ENCODE data around the gene LEFTY1. TPM values are rescaled to one million over a fixed set of nuclear protein-coding genes. Genes with fewer than 3 reads are reported as not detected.
"Not testable (repeated sequence)": the region's sequence is repeated elsewhere in the genome, so short reads cannot be mapped to it uniquely, and the experiment has no call there.

The LEFTY1 gene
- total and polyA plus RNA-seq, 4 donors: 0.25 to 0.63 (median 0.45) TPM

DNA sequence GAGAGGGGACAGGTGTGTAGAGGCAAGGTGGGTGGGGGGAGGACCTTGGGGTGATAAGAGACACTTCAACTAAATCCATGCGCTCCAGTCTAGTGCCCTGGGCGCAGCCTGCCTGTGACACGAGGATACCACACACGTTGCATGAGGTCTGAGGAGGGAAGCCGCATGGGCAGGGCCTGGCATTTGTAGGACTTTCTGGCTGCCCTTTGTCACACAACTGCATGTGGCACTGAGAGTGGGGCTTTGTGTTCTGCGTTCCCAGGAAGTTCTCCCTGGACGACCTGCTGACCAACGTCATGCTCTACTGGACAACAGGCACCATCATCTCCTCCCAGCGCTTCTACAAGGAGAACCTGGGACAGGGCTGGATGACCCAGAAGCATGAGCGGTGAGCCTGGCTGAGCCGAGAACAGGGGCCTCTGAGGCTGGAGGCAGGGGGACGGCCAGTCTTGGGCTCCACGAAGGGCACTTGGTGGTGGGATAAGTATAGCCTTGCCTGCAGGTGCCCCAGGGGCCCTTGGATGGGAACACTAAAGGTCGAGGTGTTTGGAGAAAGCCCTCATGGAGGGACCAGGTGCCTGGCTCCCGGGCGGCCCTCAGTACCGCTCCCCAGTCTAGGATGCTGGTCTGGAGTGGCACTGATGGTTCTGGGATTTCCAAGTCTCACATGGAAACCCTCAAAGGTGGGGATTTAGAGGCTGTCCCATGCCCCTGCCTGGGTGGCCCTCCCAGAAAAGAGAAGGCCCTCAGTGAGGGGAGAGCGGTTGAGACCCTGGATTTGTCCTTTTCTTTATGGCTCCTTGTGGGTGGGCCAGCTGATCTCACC is 44.5 kb downstream of the LEFTY1 start:
- Histone ChIP-seq H3K4me1 (ENCODE audit: control insufficient read depth in 1 of 2, insufficient read depth in 2 of 2, low read length in 2 of 2) (no peaks in the 10 kb centered on the region), H3K27ac (ENCODE audit: low read depth in 1 of 2, low read length in 2 of 2) (no peak overlapping the region), H3K36me3 (ENCODE audit: control insufficient read depth in 1 of 2, insufficient read depth in 2 of 2, low read length in 1 of 2) (peaks cover 0 to 2% of the 10 kb centered on the region in 2 donors), H3K4me3 (ENCODE audit: low read length in 2 of 2) (no peak overlapping the region), H3K27me3 (ENCODE audit: control insufficient read depth in 1 of 2, insufficient read depth in 2 of 2, low read length in 1 of 2) (no peaks in the 10 kb centered on the region), H3K9me3 (ENCODE audit: control insufficient read depth, low read length) (no peaks in the 10 kb centered on the region)
- peak; percentile 38 to 60 for DNase-seq
- intact Hi-C loops (cut with DNase I): loop anchor here (2.0 to 5.0 kb wide), 4 partner anchors 37 to 370 kb away; no protein-coding TSS in a partner anchor
- no peak for ATAC-seq (ENCODE audit: low FRiP score)
- 81 to 85% methylated on average over 18 of the region's 18 CpGs for WGBS, 2 donors

DNA sequence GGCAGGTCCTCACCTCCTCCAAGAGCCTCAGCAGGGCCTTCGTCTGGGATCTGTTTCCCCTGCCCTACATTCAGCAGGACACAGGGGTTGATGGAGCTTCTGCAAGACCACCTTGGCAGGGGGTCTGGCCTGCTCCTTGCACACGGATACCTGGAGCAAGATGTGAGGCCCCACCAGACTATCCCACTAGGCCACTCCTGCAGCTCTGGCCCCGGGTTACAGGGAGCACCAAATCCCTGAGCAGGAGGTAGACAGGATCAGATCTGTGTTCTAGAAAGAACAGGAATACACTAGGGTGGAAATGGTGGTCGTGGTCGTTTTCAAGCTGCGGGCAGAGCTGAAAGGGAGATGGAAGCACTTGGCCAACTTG is 45.5 kb downstream of the LEFTY1 start:
- DNase-seq: peak; percentile 36 to 63
- Histone ChIP-seq H3K9me3 (ENCODE audit: control insufficient read depth, low read length) (no peaks in the 10 kb centered on the region), H3K4me3 (ENCODE audit: low read length in 2 of 2) (no peak overlapping the region), H3K4me1 (ENCODE audit: control insufficient read depth in 1 of 2, insufficient read depth in 2 of 2, low read length in 2 of 2) (no peaks in the 10 kb centered on the region), H3K27ac (ENCODE audit: low read depth in 1 of 2, low read length in 2 of 2) (no peak overlapping the region), H3K27me3 (ENCODE audit: control insufficient read depth in 1 of 2, insufficient read depth in 2 of 2, low read length in 1 of 2) (no peaks in the 10 kb centered on the region), H3K36me3 (ENCODE audit: control insufficient read depth in 1 of 2, insufficient read depth in 2 of 2, low read length in 1 of 2) (peaks cover 0 to 2% of the 10 kb centered on the region in 2 donors)
- WGBS, 2 donors: 71 to 73% methylated on average over 6 of the region's 6 CpGs
- intact Hi-C loops (cut with DNase I): loop anchor here (5.0 kb wide), 2 partner anchors 36 to 61 kb away; no protein-coding TSS in a partner anchor
- no peak for ATAC-seq (ENCODE audit: low FRiP score)

DNA sequence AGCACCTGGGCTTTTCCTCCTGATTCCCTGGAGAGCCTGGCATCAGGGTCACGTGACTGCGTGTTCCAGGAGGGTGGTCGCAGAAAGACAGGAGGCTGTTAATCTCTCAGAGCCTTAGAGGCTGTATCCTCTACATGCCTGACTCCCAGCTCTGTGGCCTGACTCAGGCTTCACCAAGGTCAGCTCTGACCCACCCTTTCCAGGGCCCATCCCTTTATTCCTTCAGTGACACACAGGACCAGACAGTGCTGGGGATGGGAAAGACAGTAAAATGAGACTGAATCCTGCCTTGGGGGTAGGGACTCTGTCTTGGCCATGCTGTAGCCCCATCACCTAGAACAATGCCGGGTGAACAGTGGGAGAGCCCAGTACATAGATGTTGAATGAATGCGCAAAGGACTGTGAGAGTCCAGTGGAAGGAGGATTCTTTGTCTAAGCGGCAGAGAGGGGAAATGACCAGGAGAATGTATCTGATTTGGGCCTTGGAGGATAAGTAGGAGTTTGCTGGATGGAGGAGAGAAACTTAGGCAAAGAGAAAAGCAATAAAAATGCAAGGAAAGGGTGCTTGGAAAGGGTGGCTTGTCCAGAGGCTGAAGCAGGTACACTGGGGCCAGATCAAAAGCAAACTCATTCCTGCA is 46.0 kb downstream of the LEFTY1 start:
- no peaks in the 10 kb centered on the region for H3K27me3 ChIP-seq (ENCODE audit: control insufficient read depth in 1 of 2, insufficient read depth in 2 of 2, low read length in 1 of 2)
- 81 to 84% methylated on average over 6 of the region's 6 CpGs for WGBS, 2 donors
- intact Hi-C loops (cut with DNase I): loop anchor here (5.0 kb wide), 2 partner anchors 36 to 61 kb away; no protein-coding TSS in a partner anchor
- H3K4me3 ChIP-seq (ENCODE audit: low read length in 2 of 2): no peak overlapping the region
- ATAC-seq (ENCODE audit: low FRiP score) (no peak), DNase-seq (peak in 1 of 2 donors; percentile 45)
- no peaks in the 10 kb centered on the region for H3K9me3 ChIP-seq (ENCODE audit: control insufficient read depth, low read length)
- H3K27ac ChIP-seq (ENCODE audit: low read depth in 1 of 2, low read length in 2 of 2): no peak overlapping the region
- peaks cover 0 to 2% of the 10 kb centered on the region in 2 donors for H3K36me3 ChIP-seq (ENCODE audit: control insufficient read depth in 1 of 2, insufficient read depth in 2 of 2, low read length in 1 of 2)
- H3K4me1 ChIP-seq (ENCODE audit: control insufficient read depth in 1 of 2, insufficient read depth in 2 of 2, low read length in 2 of 2): no peaks in the 10 kb centered on the region

DNA sequence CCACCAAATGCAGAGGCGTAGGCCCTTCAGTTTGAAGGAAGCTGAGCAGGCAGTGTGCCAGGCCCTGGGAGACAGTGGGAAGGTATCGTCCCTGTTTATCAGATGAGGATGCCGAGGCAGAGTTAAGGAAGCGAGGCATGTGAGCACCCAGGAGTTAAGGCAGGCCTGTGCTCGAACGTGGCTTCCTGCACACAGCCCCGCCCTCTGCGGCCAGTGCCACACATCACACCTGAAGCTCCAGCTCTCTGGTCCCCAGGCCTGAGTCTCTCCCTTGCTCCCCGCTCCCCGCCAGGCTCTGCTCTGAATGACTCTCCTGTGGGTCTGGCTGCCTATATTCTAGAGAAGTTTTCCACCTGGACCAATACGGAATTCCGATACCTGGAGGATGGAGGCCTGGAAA is 46.9 kb downstream of the LEFTY1 start:
- ATAC-seq (ENCODE audit: low FRiP score) (no peak), DNase-seq (no peak)
- WGBS, 2 donors: 80 to 84% methylated on average over 12 of the region's 12 CpGs
- Histone ChIP-seq H3K4me3 (ENCODE audit: low read length in 2 of 2) (no peak overlapping the region), H3K9me3 (ENCODE audit: control insufficient read depth, low read length) (no peaks in the 10 kb centered on the region), H3K27me3 (ENCODE audit: control insufficient read depth in 1 of 2, insufficient read depth in 2 of 2, low read length in 1 of 2) (no peaks in the 10 kb centered on the region), H3K36me3 (ENCODE audit: control insufficient read depth in 1 of 2, insufficient read depth in 2 of 2, low read length in 1 of 2) (peaks cover 0 to 2% of the 10 kb centered on the region in 2 donors), H3K4me1 (ENCODE audit: control insufficient read depth in 1 of 2, insufficient read depth in 2 of 2, low read length in 2 of 2) (no peaks in the 10 kb centered on the region), H3K27ac (ENCODE audit: low read depth in 1 of 2, low read length in 2 of 2) (no peak overlapping the region)
- intact Hi-C loops (cut with DNase I): loop anchor here (5.0 kb wide), 2 partner anchors 35 to 60 kb away; no protein-coding TSS in a partner anchor

DNA sequence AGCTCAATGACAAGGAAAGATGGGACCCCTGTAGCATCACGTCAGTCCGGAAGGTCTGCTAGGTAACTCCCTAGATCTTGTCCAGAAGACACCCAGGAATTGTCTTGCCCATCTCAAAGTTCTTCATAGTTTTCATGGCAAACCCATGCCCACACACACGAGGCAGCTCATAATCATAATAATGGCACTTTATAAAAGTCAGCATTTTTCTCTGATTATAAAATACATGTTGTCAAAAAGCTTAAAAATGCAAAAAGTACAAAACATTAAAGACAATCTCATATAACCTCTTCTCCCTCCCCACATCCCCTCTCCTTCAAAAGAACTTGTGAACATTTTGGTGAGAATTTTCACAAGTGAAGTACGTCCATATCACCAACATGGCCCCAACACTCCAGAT is 48.2 kb downstream of the LEFTY1 start:
- ATAC-seq (ENCODE audit: low FRiP score): no peak
- Histone ChIP-seq H3K36me3 (ENCODE audit: control insufficient read depth in 1 of 2, insufficient read depth in 2 of 2, low read length in 1 of 2) (no peaks in the 10 kb centered on the region), H3K4me3 (ENCODE audit: low read length in 2 of 2) (no peak overlapping the region), H3K27me3 (ENCODE audit: control insufficient read depth in 1 of 2, insufficient read depth in 2 of 2, low read length in 1 of 2) (no peaks in the 10 kb centered on the region), H3K9me3 (ENCODE audit: control insufficient read depth, low read length) (no peaks in the 10 kb centered on the region), H3K27ac (ENCODE audit: low read depth in 1 of 2, low read length in 2 of 2) (no peak overlapping the region), H3K4me1 (ENCODE audit: control insufficient read depth in 1 of 2, insufficient read depth in 2 of 2, low read length in 2 of 2) (no peaks in the 10 kb centered on the region)
- WGBS, 2 donors: 83 to 85% methylated on average over 4 of the region's 4 CpGs
- no peak for DNase-seq
- intact Hi-C loops (cut with DNase I): loop anchor here (5.0 kb wide), 2 partner anchors 33 to 58 kb away; no protein-coding TSS in a partner anchor

DNA sequence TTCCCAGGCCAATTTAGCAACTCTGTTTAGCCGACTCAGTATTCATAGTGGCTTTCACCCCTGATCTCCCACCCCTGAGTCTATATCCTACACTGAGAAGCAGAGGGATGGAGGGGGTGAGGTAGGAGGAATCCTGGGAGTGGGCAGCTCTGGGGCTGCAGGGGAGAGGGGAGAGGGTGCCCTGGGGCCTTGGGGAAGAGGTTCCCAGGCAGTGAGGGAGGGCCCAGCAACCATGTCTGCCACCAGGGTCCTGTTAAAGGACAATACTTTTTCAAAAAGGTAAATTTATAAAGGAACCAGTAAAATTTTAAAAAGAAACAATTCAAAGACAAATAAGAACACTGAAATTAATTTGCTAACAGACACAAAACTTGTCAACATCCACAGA is 48.7 kb downstream of the LEFTY1 start:
- no peak overlapping the region for H3K27ac ChIP-seq (ENCODE audit: low read depth in 1 of 2, low read length in 2 of 2)
- no peaks in the 10 kb centered on the region for H3K9me3 ChIP-seq (ENCODE audit: control insufficient read depth, low read length)
- no peak for DNase-seq
- no peak for ATAC-seq (ENCODE audit: low FRiP score)
- H3K36me3 ChIP-seq (ENCODE audit: control insufficient read depth in 1 of 2, insufficient read depth in 2 of 2, low read length in 1 of 2): no peaks in the 10 kb centered on the region
- H3K4me3 ChIP-seq (ENCODE audit: low read length in 2 of 2): no peak overlapping the region
- H3K4me1 ChIP-seq (ENCODE audit: control insufficient read depth in 1 of 2, insufficient read depth in 2 of 2, low read length in 2 of 2): no peaks in the 10 kb centered on the region
- intact Hi-C loops (cut with DNase I): loop anchor here (5.0 kb wide), 2 partner anchors 33 to 58 kb away; no protein-coding TSS in a partner anchor
- H3K27me3 ChIP-seq (ENCODE audit: control insufficient read depth in 1 of 2, insufficient read depth in 2 of 2, low read length in 1 of 2): no peaks in the 10 kb centered on the region
- WGBS, 2 donors: 92 to 93% methylated on average over 1 of the region's 1 CpG

DNA sequence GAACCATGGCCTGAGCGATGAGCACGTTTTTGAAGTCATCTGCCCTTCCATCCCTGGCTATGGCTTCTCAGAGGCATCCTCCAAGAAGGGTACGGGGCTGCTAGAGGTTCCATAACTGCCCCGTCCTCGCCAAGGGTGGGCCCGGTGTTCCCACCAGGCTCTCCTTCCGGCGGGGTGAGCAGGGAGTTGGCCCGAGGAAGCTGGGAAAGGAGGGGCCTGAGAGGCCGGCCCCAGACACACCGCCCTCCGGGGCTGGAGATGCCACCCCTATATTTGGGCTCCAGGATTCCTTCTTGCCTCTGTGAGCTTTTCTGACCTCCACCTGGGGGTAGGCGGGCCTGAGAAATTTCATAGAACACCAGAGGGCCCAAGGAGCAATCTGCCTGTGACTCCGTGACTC is 50.2 kb downstream of the LEFTY1 start:
- Histone ChIP-seq H3K27ac (ENCODE audit: low read depth in 1 of 2, low read length in 2 of 2) (no peak overlapping the region), H3K4me3 (ENCODE audit: low read length in 2 of 2) (no peak overlapping the region), H3K27me3 (ENCODE audit: control insufficient read depth in 1 of 2, insufficient read depth in 2 of 2, low read length in 1 of 2) (no peaks in the 10 kb centered on the region), H3K4me1 (ENCODE audit: control insufficient read depth in 1 of 2, insufficient read depth in 2 of 2, low read length in 2 of 2) (no peaks in the 10 kb centered on the region), H3K9me3 (ENCODE audit: control insufficient read depth, low read length) (no peaks in the 10 kb centered on the region), H3K36me3 (ENCODE audit: control insufficient read depth in 1 of 2, insufficient read depth in 2 of 2, low read length in 1 of 2) (no peaks in the 10 kb centered on the region)
- DNase-seq (no peak), ATAC-seq (ENCODE audit: low FRiP score) (no peak)
- intact Hi-C loops (cut with DNase I): no loop called here
- 91 to 92% methylated on average over 11 to 14 of the region's 14 CpGs for WGBS, 2 donors

DNA sequence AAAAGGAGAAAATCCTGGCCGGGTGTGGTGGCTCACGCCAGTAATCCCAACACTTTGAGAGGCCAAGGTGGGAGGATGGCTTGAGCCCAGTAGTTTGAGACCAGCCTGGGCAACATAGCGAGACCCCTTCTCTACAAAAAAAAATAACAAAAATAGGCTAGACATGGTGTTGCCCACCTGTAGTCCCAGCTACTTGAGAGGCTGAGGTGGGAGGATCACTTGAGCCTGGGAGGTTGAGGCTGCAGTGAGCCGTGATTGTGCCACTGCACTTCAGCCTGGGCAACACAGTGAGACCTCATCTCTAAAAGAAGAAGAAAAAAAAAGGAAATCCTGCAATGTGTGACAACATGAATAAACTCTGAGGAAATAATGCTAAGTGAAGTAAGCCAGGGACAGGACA is 52.6 kb downstream of the LEFTY1 start:
- DNase-seq; H3K9me3 ChIP-seq (ENCODE audit: control insufficient read depth, low read length); ATAC-seq (ENCODE audit: low FRiP score); H3K36me3 ChIP-seq (ENCODE audit: control insufficient read depth in 1 of 2, insufficient read depth in 2 of 2, low read length in 1 of 2); intact Hi-C loops (cut with DNase I); H3K4me3 ChIP-seq (ENCODE audit: low read length in 2 of 2); H3K27ac ChIP-seq (ENCODE audit: low read depth in 1 of 2, low read length in 2 of 2); H3K27me3 ChIP-seq (ENCODE audit: control insufficient read depth in 1 of 2, insufficient read depth in 2 of 2, low read length in 1 of 2); H3K4me1 ChIP-seq (ENCODE audit: control insufficient read depth in 1 of 2, insufficient read depth in 2 of 2, low read length in 2 of 2): not testable (repeated sequence)
- 42 to 46% methylated on average over 4 of the region's 4 CpGs for WGBS, 2 donors

All from aorta (tissue), 5 donors.